ENCODE results near the gene TTYH1. TPM values are rescaled to one million over a fixed set of nuclear protein-coding genes. Genes with fewer than 3 reads are reported as not detected.

TTYH1 gene
- total RNA-seq, 1 donor from 2014 or later, result 50.7 TPM

DNA sequence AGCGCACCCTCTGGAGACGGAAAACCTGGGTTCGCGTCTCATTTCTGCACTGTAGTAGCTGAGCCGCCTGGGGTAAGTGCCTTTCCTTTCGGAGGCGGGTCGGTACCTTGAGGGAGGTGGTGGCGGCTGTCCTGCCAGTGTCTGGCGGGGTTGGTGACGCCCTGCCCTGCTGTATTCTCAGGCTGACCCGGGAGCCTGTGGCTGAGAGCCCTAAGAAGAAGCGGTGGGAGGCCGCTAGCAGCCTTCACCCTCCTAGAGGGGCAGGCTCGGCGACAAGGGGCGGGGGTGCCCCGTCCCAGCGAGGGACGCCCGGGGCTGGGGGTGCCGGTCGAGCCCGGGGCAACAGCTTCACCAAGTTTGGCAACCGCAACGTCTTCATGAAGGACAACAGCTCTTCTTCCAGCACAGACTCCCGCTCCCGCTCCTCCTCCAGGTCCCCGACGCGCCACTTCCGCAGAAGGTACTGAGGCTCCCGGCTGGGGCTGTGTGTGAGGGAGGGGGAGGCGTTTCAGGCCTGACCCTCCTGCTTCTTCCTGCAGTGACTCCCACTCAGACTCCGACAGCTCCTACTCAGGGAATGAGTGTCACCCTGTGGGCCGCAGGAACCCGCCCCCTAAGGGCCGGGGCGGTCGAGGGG is 40.6 kb downstream of the TTYH1 start:
- no peak overlapping the region for H3K4me3 Mint-ChIP-seq
- peaks cover 15% of the 10 kb centered on the region for H3K4me1 Mint-ChIP-seq (ENCODE audit: unreplicated experiment)
- TF ChIP-seq, protein P1, sequence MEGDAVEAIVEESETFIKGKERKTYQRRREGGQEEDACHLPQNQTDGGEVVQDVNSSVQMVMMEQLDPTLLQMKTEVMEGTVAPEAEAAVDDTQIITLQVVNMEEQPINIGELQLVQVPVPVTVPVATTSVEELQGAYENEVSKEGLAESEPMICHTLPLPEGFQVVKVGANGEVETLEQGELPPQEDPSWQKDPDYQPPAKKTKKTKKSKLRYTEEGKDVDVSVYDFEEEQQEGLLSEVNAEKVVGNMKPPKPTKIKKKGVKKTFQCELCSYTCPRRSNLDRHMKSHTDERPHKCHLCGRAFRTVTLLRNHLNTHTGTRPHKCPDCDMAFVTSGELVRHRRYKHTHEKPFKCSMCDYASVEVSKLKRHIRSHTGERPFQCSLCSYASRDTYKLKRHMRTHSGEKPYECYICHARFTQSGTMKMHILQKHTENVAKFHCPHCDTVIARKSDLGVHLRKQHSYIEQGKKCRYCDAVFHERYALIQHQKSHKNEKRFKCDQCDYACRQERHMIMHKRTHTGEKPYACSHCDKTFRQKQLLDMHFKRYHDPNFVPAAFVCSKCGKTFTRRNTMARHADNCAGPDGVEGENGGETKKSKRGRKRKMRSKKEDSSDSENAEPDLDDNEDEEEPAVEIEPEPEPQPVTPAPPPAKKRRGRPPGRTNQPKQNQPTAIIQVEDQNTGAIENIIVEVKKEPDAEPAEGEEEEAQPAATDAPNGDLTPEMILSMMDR (conservative IDR thresholded peaks at IDR 0.05), result no peak
- H3K36me3 Mint-ChIP-seq, result peaks cover 20% of the 10 kb centered on the region
- DNase-seq (ENCODE audit: extremely low spot score, unreplicated experiment), result no peak
- no peak overlapping the region for H3K27ac Mint-ChIP-seq
- H3K9me3 Mint-ChIP-seq, result no peaks in the 10 kb centered on the region
- no peaks in the 10 kb centered on the region for H3K27me3 Mint-ChIP-seq

DNA sequence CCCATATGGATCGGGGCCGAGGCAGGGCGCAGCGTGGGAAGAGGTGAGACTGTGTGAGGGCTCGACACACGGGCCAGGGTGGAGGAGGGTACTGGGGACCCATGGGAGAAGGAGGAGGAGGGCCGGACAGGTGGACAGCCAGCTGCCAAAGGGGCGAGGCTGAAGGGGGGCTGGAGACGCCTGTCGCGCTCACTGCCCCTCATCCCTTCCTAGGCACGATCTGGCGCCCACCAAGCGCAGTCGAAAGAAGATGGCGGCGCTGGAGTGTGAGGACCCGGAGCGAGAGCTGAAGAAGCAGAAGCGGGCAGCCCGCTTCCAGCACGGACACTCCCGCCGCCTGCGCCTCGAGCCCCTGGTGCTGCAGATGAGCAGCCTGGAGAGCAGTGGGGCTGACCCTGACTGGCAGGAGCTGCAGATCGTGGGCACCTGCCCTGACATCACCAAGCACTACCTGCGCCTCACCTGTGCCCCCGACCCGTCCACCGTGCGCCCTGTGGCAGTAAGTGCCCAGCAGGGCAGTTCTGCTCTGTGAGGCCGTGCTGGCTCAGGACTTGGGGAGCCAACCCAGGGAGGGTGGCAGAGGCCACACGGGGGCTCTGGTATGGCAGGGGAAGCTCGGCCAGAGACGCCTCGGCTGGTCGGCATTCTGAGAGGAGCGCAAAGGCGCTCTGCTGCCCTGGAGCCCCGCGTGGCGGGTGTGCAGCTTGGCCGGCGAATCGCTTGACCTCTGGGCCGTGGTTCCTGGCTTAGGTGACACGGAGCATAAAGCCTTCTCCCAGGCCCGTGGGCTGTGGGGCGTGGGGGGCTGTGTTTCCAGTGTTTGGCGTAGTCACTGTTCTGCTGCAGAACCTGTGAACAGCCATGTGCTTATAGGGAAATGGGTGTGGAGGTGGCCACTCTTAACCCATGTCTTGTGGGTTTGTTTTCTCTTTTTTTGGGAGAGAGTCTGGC is 41.4 kb downstream of the TTYH1 start:
- no peaks in the 10 kb centered on the region for H3K9me3 Mint-ChIP-seq
- peaks cover 16% of the 10 kb centered on the region for H3K4me1 Mint-ChIP-seq (ENCODE audit: unreplicated experiment)
- peaks cover 16% of the 10 kb centered on the region for H3K36me3 Mint-ChIP-seq
- no peak for DNase-seq (ENCODE audit: extremely low spot score, unreplicated experiment)
- no peak overlapping the region for H3K4me3 Mint-ChIP-seq
- no peaks in the 10 kb centered on the region for H3K27me3 Mint-ChIP-seq
- TF ChIP-seq, protein P1 (conservative IDR thresholded peaks at IDR 0.05), result no peak
- no peak overlapping the region for H3K27ac Mint-ChIP-seq

DNA sequence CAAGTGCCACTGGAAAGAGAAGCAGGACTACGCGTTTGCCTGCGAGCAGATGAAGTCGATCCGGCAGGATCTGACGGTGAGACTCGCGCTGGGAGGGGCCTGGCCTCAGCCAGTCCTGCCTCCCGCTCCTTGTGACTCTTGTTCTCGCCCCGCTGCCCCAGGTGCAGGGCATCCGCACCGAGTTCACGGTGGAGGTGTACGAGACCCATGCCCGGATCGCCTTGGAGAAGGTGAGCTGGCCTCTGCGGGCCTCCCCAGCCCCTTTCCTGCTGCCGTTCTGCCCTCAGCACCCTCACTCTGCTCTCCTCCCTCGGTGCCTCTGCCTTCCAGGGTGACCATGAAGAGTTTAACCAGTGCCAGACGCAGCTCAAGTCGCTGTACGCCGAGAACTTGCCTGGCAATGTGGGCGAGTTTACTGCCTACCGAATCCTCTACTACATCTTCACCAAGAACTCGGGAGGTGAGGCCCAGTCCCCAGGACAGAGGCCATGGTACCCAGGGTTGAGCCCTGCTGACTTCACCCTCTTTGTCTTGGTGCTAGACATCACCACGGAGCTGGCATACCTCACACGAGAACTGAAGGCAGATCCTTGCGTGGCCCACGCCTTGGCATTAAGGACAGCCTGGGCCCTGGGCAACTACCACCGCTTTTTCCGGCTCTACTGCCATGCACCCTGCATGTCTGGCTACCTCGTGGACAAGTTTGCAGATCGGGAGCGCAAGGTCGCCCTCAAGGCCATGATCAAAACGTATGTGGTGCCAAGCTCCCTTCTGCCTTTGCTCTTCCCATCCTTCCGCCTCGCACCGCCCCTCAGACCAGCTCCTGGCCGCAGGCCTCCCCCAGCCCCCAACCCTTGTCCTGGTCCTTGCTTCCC is 42.7 kb downstream of the TTYH1 start:
- TF ChIP-seq, protein P1 (conservative IDR thresholded peaks at IDR 0.05), result no peak
- no peak for DNase-seq (ENCODE audit: extremely low spot score, unreplicated experiment)
- H3K4me1 Mint-ChIP-seq (ENCODE audit: unreplicated experiment), result peaks cover 17% of the 10 kb centered on the region
- no peaks in the 10 kb centered on the region for H3K9me3 Mint-ChIP-seq
- H3K27me3 Mint-ChIP-seq, result no peaks in the 10 kb centered on the region
- peak overlapping the region; percentile 31 for H3K27ac Mint-ChIP-seq
- peaks cover 15% of the 10 kb centered on the region for H3K36me3 Mint-ChIP-seq
- no peak overlapping the region for H3K4me3 Mint-ChIP-seq

DNA sequence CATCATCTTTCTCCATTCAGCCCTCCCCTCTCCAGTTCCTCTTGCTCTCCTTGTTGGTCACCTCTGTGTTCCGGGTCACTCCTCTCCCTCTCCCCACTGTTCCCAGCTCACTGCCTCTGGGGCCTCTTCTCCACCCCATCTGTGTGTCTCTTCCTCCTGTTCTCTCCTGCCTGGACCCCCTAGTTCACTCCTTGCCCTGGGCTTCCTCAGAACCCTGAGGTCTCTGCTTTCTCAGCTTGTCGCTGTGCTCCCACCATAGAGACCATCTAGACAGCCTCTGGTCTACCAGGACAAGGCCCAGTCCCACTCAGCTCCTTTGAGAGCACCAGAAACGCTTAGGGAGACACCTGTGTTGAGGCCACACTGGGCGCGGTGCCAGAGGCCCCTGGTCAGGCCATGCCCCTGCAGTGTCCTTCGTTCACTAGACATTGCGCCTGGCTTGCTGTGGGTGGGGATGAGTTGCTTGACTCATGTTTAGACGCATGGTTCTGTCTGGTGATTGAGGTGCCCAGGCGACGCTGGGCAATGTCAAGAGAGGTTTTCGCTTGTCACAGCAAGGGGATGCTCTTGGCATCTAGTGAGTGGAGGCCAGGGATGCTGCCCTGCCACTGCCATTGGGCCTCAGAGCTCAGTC is 43.5 kb downstream of the TTYH1 start:
- no peak for DNase-seq (ENCODE audit: extremely low spot score, unreplicated experiment)
- H3K4me3 Mint-ChIP-seq, result peak overlapping the region; percentile 43

More for the DNA sequence above, 43.5 kb downstream of the TTYH1 start:
- TF ChIP-seq, protein P1 (conservative IDR thresholded peaks at IDR 0.05), result no peak
- no peaks in the 10 kb centered on the region for H3K9me3 Mint-ChIP-seq
- H3K27ac Mint-ChIP-seq, result peak overlapping the region; percentile 62
- H3K4me1 Mint-ChIP-seq (ENCODE audit: unreplicated experiment), result peaks cover 20% of the 10 kb centered on the region
- peaks cover 13% of the 10 kb centered on the region for H3K36me3 Mint-ChIP-seq
- peaks cover 2% of the 10 kb centered on the region for H3K27me3 Mint-ChIP-seq

All from type B pancreatic cell (in vitro differentiated cells).